IPS-11a (cell line): ENCODE measurements around the gene SORCS1.

Experiments
- H3K4me3 ChIP-seq: one replicate; pipeline ENCODE4 v1.5.1; 2013; ENCODE audit warnings: low read depth, low read length, control low read depth

Gene SORCS1

DNA sequence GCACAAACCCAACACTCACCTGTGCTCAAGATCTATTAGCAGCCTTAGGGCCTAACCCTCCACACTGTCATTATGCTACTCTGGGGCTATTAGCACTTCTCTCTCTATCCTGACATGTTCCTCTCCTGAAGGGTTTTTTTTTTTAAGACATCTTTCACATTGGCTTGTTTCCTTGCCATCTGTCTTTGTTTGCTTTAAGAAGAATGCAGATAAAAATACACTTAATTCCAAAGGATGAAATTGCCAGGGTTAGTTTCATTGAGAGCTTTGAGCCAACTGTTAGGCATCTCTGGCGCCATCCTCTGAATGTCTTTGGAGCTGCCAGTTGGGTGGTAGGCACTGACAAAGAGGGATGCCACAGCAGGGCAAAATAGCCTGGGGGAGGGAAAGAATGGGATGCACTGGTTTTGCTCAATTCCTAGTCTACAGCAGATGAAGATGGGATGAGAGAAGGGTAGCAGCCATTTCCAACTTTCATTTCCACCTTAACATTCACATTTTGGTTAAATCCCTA is 399.2 kb downstream of the SORCS1 start:
- H3K4me3 ChIP-seq = no peak overlapping the region

DNA sequence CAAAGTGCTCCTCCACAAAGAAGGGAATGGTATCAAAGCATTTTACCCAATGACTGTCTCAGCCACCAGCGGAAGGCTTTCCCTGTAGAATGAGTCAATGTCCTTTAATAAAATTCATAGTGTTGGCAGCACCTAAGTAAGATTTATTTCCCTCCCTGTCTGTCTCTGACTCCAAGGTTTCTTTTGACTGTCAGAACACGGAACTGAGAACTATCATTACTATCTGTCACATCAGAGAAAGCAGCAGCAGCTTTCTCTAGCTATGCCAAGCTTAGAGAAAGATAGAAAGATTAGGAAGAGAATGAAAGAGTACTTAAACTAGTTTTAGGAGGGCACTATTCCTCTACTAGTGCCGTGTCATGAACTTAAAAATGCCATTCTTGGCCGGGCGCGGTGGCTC is 400.1 kb downstream of the SORCS1 start:
- H3K4me3 ChIP-seq = no peak overlapping the region

DNA sequence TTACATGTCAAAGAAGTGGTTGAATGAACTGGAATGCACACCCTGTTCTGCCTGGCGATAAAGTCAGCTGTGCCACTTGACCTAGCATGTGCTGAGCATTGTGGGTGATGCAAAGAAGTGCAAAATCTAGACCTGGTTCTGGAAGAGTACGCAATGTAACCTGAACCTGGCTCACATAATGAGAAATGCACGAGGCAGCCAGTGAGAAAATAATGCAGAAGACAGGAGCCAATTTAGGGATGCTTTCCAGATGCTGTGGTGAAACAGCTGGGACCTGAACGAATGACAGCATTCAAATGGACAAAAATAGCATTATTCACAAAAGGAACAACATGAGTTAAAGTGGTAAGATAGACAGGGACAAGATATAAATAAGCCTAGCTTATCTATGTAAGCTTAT is 402.6 kb downstream of the SORCS1 start:
- no peak overlapping the region for H3K4me3 ChIP-seq

DNA sequence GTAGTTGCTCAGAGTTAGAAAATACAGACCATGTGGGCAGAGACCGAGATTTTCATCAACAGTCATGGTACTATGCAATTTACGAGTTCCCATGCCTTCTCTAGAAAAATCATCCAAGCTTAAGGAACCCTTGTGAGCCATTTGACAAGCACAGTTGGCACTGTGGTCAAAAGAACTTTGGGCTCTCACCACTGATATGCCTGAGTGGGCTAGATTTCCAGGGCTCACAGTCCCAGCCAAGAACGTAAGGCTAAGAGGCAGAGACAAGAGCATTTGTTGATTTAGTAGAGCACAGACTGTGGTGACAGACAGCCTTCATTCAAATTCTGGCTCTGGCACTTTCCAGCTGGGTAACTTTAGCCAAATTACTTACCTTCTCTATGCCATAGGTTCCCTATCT is 407.0 kb downstream of the SORCS1 start:
- H3K4me3 ChIP-seq = no peak overlapping the region

DNA sequence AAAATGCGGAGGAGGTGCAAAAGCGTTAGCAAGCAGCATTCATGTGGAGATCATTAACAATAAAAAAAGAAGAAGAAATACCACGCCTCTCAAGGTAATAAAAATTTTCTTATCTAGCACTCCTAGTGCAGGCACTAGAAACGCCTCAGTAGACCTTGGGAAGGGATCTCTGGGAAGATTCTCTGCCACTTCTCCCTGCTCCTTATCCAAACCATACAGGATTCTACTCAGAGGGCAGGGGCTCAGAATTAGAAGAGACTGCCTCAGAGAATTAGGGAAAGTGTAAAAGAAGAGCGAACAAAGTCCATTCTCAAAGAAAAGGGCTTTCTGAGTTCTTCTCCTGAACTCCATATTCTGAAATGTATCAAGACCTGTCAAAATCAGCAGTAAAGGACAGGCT is 413.4 kb downstream of the SORCS1 start:
- no peak overlapping the region for H3K4me3 ChIP-seq

DNA sequence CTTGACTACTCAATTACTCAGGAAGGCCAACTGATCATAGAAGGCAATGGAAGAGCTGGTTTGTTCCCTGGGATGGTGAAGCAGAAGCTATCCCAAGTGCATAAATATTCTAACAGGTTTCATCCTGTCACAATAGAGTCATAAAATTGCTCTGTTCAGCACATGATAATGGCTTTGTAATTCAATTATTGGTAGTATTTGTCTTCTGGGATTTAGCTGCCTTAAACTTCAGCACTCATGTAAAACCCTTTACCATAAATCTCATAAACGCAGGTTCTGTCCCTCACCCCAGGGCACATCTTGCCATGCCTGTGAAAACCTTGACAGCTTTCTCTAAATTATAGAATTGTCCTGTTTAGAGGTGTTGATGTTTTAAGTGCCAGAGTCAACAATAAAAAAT is 417.6 kb downstream of the SORCS1 start:
- H3K4me3 ChIP-seq = no peak overlapping the region

GRCh38 chr10:106741006-106741530 is 423.4 kb downstream of the SORCS1 start:
- no peak overlapping the region for H3K4me3 ChIP-seq

DNA sequence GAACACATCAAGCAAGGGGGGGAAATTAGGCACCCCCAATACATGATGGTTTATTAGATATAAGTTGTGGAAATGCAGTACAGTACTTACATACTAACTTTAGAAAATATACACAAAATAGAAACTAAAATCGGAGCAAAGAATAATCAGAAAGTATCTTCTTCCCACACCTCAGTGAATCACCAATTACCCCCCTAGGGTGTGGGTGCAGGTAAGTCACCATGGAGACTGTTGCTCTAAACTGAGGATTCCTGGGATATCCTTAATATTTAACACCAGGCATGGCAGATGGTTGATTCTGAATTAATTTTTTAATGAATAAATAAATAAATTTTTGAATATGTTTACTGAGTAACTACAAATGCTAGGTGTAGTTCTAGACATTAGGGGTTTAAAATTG is 424.4 kb downstream of the SORCS1 start:
- no peak overlapping the region for H3K4me3 ChIP-seq

GRCh38 chr10:106734220-106734619 is 430.3 kb downstream of the SORCS1 start:
- H3K4me3 ChIP-seq = no peak overlapping the region

GRCh38 chr10:106728232-106728631 is 436.3 kb downstream of the SORCS1 start:
- H3K4me3 ChIP-seq = no peak overlapping the region

- H3K4me3 ChIP-seq = no peak overlapping the region
Observed at GRCh38 chr10:106727170-106727569, 437.3 kb downstream of the SORCS1 start.

DNA sequence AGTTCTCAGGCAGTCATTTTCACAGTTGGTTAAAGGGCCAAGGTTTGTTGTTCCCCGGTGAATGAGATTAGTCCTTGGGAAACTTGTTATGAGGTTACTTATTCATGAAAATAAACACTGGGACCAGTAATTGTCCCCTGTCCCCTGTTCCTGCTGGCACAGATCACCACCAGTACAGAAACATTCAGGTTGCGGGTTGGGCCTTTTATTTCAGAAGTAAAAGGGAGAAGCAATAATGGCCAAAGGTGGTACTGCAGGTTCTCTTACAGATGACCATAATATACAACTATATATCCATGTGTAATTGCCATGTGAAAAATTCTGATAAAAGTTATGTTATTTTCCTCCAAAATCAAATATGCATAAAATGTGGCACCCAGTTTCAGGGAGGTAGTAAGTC is 442.0 kb downstream of the SORCS1 start:
- no peak overlapping the region for H3K4me3 ChIP-seq

GRCh38 chr10:106720683-106721082 is 443.8 kb downstream of the SORCS1 start:
- H3K4me3 ChIP-seq = no peak overlapping the region

GRCh38 chr10:106716381-106716780 is 448.1 kb downstream of the SORCS1 start:
- no peak overlapping the region for H3K4me3 ChIP-seq

GRCh38 chr10:106714734-106715555 is 449.6 kb downstream of the SORCS1 start:
- H3K4me3 ChIP-seq = no peak overlapping the region

- H3K4me3 ChIP-seq = no peak overlapping the region
Observed at GRCh38 chr10:106713846-106714245, 450.7 kb downstream of the SORCS1 start.

- H3K4me3 ChIP-seq = no peak overlapping the region
Observed at GRCh38 chr10:106712988-106713387, 451.5 kb downstream of the SORCS1 start.

- H3K4me3 ChIP-seq = no peak overlapping the region
Observed at GRCh38 chr10:106711313-106711906, 453.1 kb downstream of the SORCS1 start.

DNA sequence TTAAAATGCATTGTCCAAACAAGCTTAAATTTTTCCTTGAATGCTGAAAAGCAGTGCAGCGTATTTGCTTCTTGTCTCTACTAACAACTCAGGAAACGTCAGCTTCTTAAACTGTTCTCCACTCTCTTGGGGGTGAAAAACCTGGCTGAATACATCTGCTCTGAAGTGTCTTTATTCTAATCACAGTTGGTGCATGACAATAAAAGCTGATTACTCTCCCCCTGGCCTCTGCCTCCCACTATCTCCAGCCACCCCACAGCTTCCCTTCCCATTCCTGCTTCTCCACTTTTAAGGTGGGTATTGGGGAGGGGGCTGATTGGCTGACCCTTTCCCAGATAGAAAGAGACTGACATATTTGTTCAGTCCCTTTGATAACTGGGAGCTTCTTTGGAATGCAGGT is 456.0 kb downstream of the SORCS1 start:
- no peak overlapping the region for H3K4me3 ChIP-seq

- H3K4me3 ChIP-seq = no peak overlapping the region
Observed at GRCh38 chr10:106707657-106708056, 456.8 kb downstream of the SORCS1 start.

- H3K4me3 ChIP-seq = no peak overlapping the region
Observed at GRCh38 chr10:106706127-106706526, 458.4 kb downstream of the SORCS1 start.

DNA sequence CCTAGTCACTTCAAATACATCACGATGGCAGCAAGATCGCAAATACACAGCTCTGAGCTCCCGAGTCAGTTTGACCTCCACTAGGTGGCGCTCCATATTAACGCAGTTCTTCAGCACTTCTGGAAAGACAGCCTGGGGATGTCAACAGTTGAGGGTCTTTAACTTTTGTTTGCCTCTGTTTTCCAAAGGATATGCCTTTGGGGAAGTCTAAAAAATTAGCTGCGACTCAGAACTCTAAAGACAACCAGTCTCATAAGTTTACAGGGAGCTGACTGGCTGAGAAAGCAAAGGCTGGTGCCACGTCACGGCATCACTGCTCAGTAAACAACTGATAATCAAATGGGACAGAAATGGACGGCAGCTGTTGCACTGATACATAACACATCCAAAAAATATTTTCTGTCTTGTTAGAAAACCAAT is 458.8 kb downstream of the SORCS1 start:
- H3K4me3 ChIP-seq = no peak overlapping the region
